Fibroblast of villous mesenchyme (primary cell): Measurements from ENCODE around the gene TIMM29. TPM values are rescaled to one million over a fixed set of nuclear protein-coding genes. Genes with fewer than 3 reads are reported as not detected.

Experiments
- DNase-seq: peaks from one replicate; pipeline ENCODE4 v3.0.0-alpha.2; 2010; ENCODE audit warnings: low read depth
- H3K4me3 ChIP-seq: 2 replicates; pipeline ENCODE4 v1.5.1; 2011; ENCODE audit warnings: low read depth, mild to moderate bottlenecking, low read length
- total RNA-seq: library from RNA; depleted of rRNA; stranded (reverse); fragments of >200 nt; gene quantifications from 2 replicates; pipeline ENCODE4 v1.2.3, GENCODE V29; 2012
- TF ChIP-seq, protein P1 (sequence below): IDR thresholded peaks from 2 replicates; pipeline ENCODE4 v1.5.1; 2012; ENCODE audit warnings: low read depth, mild to moderate bottlenecking, low read length; ENCODE audit not compliant: insufficient read depth

Gene TIMM29
- total RNA-seq, 1 donor: 41.0 TPM

DNA sequence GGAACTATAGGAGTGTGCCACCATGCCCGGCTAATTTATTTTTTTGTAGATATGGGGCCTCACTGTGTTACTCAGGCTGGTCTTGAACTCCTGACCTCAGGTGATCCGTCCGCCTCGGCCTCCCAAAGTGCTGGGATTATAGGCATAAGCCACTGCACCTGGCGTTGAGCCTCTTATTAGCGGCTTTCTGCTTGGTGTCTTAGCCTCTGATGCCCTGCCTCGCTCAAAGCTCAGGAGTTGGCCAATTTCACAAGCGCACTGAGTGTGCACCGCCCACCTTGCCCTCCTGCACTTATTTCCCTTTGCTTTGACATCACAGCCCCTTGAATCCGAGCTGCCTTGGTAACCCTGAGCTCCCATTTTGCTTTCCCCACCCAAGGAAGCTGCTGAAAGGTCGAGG is 10.3 kb upstream of the TIMM29 start:
- DNase-seq: no peak
- no peak overlapping the region for H3K4me3 ChIP-seq
- TF ChIP-seq, protein P1, sequence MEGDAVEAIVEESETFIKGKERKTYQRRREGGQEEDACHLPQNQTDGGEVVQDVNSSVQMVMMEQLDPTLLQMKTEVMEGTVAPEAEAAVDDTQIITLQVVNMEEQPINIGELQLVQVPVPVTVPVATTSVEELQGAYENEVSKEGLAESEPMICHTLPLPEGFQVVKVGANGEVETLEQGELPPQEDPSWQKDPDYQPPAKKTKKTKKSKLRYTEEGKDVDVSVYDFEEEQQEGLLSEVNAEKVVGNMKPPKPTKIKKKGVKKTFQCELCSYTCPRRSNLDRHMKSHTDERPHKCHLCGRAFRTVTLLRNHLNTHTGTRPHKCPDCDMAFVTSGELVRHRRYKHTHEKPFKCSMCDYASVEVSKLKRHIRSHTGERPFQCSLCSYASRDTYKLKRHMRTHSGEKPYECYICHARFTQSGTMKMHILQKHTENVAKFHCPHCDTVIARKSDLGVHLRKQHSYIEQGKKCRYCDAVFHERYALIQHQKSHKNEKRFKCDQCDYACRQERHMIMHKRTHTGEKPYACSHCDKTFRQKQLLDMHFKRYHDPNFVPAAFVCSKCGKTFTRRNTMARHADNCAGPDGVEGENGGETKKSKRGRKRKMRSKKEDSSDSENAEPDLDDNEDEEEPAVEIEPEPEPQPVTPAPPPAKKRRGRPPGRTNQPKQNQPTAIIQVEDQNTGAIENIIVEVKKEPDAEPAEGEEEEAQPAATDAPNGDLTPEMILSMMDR: no peak

GRCh38 chr19:10919352-10920287 is 9.0 kb upstream of the TIMM29 start:
- H3K4me3 ChIP-seq: no peak overlapping the region
- TF ChIP-seq, protein P1: no peak
- DNase-seq: no peak

GRCh38 chr19:10920288-10920655 is 8.3 kb upstream of the TIMM29 start:
- no peak for DNase-seq

DNA sequence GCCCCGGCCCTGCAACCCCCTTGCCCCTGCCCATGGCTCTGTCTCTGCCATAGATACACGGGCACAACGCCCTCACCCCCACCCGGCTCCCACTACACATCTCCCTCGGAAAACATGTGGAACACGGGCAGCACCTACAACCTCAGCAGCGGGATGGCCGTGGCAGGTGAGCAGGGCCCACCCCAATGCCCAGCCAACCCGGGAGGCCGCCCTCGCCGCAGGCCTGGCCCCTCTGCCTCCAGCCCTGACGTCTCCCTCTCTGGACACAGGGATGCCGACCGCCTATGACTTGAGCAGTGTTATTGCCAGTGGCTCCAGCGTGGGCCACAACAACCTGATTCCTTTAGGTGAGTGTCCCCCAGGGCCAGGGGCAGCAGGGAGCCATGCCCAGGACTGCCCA is 7.8 kb upstream of the TIMM29 start:
- no peak overlapping the region for H3K4me3 ChIP-seq
- TF ChIP-seq, protein P1: no peak
- no peak for DNase-seq

More at GRCh38 chr19:10920288-10920655, 8.3 kb upstream of the TIMM29 start:
- TF ChIP-seq, protein P1: no peak
- no peak overlapping the region for H3K4me3 ChIP-seq

GRCh38 chr19:10921199-10921909 is 7.3 kb upstream of the TIMM29 start:
- TF ChIP-seq, protein P1: no peak
- no peak overlapping the region for H3K4me3 ChIP-seq
- no peak for DNase-seq

DNA sequence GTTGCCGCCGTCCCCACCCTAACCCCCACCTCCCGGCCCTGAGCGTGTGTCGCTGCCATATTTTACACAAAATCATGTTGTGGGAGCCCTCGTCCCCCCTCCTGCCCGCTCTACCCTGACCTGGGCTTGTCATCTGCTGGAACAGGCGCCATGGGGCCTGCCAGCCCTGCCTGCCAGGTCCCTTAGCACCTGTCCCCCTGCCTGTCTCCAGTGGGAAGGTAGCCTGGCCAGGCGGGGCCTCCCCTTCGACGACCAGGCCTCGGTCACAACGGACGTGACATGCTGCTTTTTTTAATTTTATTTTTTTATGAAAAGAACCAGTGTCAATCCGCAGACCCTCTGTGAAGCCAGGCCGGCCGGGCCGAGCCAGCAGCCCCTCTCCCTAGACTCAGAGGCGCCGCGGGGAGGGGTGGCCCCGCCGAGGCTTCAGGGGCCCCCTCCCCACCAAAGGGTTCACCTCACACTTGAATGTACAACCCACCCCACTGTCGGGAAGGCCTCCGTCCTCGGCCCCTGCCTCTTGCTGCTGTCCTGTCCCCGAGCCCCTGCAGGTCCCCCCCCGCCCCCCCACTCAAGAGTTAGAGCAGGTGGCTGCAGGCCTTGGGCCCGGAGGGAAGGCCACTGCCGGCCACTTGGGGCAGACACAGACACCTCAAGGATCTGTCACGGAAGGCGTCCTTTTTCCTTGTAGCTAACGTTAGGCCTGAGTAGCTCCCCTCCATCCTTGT is 6.5 kb upstream of the TIMM29 start:
- TF ChIP-seq, protein P1: no peak
- no peak overlapping the region for H3K4me3 ChIP-seq
- DNase-seq: no peak
